Mononuclear cell (primary cell): ENCODE results near the gene ASXL1. TPM values are rescaled to one million over a fixed set of nuclear protein-coding genes. Genes with fewer than 3 reads are reported as not detected.
A peak's percentile ranks its signal among the peaks of the same experiment; 100 is the strongest.
"Not testable (repeated sequence)": the region's sequence is repeated elsewhere in the genome, so short reads cannot be mapped to it uniquely, and the experiment has no call there.

Experiments
- H3K27me3 ChIP-seq: 2 replicates; pipeline ENCODE4 v1.6.0; 2011; ENCODE audit warnings: low read length, control low read depth; ENCODE audit not compliant: insufficient read depth
- H3K4me1 ChIP-seq: 2 replicates; pipeline ENCODE4 v1.5.1; 2011; ENCODE audit warnings: mild to moderate bottlenecking, low read length, control low read depth; ENCODE audit not compliant: insufficient read depth
- H3K4me3 ChIP-seq: 2 replicates; pipeline ENCODE4 v1.5.1; 2011; ENCODE audit warnings: mild to moderate bottlenecking, low read length, moderate library complexity
- H3K9me3 ChIP-seq: 2 replicates; pipeline ENCODE4 v1.5.1; 2011; ENCODE audit warnings: low read depth, mild to moderate bottlenecking, control low read depth, low read length
- total RNA-seq: library from RNA; depleted of rRNA; stranded (reverse); fragments of >200 nt; gene quantifications from one replicate; pipeline ENCODE4 v1.2.3, GENCODE V29; 2012

ASXL1 gene
- total RNA-seq, 1 donor: 117 TPM

- Histone ChIP-seq H3K4me1 (peaks cover 25% of the 10 kb centered on the region), H3K27me3 (no peaks in the 10 kb centered on the region), H3K4me3 (no peak overlapping the region), H3K9me3 (no peaks in the 10 kb centered on the region)
Measured at GRCh38 chr20:32352121-32352720, 5.9 kb upstream of the ASXL1 start.

GRCh38 chr20:32353848-32354496 is 4.2 kb upstream of the ASXL1 start:
- Histone ChIP-seq H3K4me1 (peaks cover 29% of the 10 kb centered on the region), H3K4me3 (no peak overlapping the region), H3K9me3 (no peaks in the 10 kb centered on the region), H3K27me3 (no peaks in the 10 kb centered on the region)

DNA sequence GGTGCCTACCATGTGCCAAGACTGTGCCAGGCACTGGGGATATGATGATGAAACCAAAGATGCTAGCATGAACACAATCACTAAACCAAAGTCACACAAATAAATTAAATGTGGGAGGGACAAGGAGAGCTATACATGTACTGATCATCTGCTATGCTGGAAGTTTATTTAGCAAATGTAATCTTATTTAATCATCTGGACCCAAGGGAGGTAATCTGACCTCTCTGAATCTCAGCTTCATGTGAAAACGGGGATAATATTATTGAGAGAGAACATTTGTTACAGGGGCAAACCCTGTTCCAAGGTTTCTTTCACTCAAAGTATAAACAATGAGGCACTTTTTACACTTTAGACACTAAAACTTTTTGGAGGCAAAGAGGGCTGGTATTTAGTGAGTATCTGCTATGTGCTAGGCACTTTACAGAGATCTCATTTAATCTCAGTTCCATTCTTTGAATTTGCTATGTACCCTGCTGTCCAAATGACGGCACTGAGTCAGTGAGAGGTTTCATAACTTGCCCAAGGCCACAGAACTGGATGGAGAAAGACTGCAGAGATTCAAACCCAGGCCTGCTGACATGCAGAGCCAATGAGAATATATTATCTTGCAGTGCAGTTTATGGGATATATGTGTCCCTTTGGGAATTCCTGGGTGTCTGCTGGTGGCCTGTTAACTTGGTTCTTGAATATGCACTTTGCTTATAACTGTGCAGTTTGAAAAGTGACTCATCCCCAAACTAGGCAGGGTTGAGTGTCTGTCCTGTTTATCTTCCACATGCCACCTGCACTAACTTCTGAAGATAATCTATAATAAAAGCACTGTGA is 3.3 kb upstream of the ASXL1 start:
- Histone ChIP-seq H3K9me3 (no peaks in the 10 kb centered on the region), H3K4me3 (no peak overlapping the region), H3K4me1 (peaks cover 29% of the 10 kb centered on the region), H3K27me3 (no peaks in the 10 kb centered on the region)

GRCh38 chr20:32355417-32355841 is 2.7 kb upstream of the ASXL1 start:
- no peaks in the 10 kb centered on the region for H3K9me3 ChIP-seq
- H3K4me3 ChIP-seq: no peak overlapping the region
- H3K4me1 ChIP-seq: peaks cover 35% of the 10 kb centered on the region
- no peaks in the 10 kb centered on the region for H3K27me3 ChIP-seq

GRCh38 chr20:32355907-32356621 is 2.1 kb upstream of the ASXL1 start:
- H3K27me3 ChIP-seq, H3K4me3 ChIP-seq, H3K9me3 ChIP-seq: not testable (repeated sequence)
- peaks cover 41% of the 10 kb centered on the region for H3K4me1 ChIP-seq

GRCh38 chr20:32356622-32357374 is 1.3 kb upstream of the ASXL1 start:
- Histone ChIP-seq H3K4me3 (no peak overlapping the region), H3K4me1 (peaks cover 45% of the 10 kb centered on the region), H3K27me3 (no peaks in the 10 kb centered on the region), H3K9me3 (no peaks in the 10 kb centered on the region)

- Histone ChIP-seq H3K27me3 (no peaks in the 10 kb centered on the region), H3K9me3 (no peaks in the 10 kb centered on the region), H3K4me1 (peaks cover 51% of the 10 kb centered on the region), H3K4me3 (peak overlapping the region; percentile 81)
Measured at GRCh38 chr20:32357375-32357868, 709 bp upstream of the ASXL1 start.

- Histone ChIP-seq H3K9me3 (no peaks in the 10 kb centered on the region), H3K27me3 (no peaks in the 10 kb centered on the region), H3K4me3 (peak overlapping the region; percentile 81), H3K4me1 (peaks cover 55% of the 10 kb centered on the region)
Measured at GRCh38 chr20:32358632-32358882, 426 bp downstream of the ASXL1 start.

DNA sequence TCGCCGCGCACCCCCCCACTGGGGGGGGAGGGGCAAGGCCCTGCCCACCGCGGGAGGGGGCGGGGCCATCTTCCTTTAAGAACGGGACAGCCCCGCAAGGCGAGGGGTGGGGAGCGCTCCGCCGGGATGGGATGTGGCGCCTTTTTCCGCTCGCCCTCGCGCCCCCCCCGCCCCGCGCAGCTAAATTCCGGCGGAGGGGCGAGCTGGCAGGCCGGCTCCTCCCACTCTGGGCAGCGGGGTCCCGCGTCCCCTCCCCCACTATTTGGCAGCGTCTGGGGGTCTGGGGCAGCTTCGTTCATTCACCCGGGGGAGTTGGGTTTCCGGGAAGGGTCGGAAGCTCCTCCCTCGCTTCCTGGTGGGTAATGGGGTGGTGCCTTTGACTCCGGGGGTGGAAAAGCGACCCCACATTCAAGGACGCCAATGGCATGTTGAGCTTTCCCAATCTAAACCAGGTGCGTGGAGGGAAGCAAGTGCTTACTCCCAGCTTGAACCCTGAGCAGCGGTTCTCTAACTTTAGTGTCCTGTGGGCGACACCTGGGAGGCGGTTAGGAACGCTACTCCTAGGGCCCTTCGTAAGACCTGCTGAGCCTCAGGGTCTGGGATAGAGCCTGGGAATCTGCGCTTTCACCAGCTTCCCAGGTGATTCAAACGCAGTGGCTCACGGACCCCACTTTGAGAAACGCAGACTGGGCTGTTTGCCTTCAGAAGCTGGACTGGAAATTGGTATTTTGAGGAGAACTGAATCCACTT is 927 bp downstream of the ASXL1 start:
- Histone ChIP-seq H3K4me1 (peaks cover 60% of the 10 kb centered on the region), H3K27me3 (no peaks in the 10 kb centered on the region), H3K4me3 (peak overlapping the region; percentile 77), H3K9me3 (no peaks in the 10 kb centered on the region)

DNA sequence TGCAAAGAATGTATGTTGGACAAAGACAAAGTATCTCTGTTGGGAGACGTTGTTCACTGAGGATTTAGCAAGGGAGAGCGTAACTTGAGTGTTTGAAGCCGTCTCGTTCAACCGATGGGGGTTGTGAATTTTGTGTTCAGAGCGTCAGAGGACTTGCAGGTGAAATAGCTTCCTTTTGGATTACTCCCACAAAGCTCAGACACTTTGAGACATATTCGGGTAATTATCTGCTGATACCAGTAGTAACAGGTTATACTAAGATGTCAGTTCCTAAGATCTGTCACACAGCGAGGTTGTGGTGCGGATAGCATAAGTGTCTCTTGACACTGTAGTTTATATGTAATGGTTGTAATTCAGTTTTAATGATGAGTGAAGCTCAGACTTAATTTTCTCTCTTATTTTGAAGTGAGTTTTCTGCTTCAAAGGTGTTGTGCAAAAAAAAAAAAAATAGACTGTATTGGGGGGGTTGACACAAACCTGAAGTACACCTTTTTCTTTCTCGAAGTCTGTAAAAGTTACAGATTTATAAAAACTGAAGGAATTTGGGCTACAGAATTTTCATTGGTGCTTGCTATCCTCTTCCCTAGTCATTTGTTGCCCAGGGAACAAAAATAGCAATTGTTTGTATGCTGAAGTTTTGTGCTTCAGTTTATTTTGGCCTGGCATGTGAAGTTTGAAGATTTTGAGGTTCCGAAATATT is 1.7 kb downstream of the ASXL1 start:
- Histone ChIP-seq H3K9me3 (no peaks in the 10 kb centered on the region), H3K4me3 (peak overlapping the region; percentile 77), H3K4me1 (peaks cover 67% of the 10 kb centered on the region)

GRCh38 chr20:32360333-32360634 is 2.2 kb downstream of the ASXL1 start:
- Histone ChIP-seq H3K9me3 (no peaks in the 10 kb centered on the region), H3K4me3 (no peak overlapping the region), H3K4me1 (peaks cover 67% of the 10 kb centered on the region), H3K27me3 (no peaks in the 10 kb centered on the region)

More for the DNA sequence above, 1.7 kb downstream of the ASXL1 start:
- H3K27me3 ChIP-seq: no peaks in the 10 kb centered on the region

DNA sequence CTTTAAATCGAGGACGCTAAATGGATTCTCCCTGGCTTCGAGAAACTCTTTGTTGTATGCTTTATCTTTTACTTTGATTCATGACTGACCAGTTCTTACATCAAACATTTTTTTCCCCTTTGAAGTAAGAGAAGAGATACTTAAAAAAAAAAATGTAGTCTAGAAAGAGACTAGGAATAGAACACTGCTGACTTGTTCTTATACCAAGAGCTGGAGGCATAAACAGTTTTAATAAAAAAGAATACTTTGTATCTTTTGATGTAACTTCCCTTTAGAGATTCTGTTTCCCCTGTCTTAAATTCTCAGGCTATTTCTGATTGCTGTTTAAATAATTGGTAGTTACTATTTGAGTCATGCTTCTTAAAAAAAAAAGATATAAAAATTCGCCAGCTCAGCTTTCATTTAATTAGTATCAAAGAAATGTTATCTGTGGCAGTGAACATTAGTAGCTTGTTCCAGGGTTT is 4.8 kb downstream of the ASXL1 start:
- Histone ChIP-seq H3K4me1 (peaks cover 51% of the 10 kb centered on the region), H3K27me3 (no peaks in the 10 kb centered on the region), H3K4me3 (no peak overlapping the region)

DNA sequence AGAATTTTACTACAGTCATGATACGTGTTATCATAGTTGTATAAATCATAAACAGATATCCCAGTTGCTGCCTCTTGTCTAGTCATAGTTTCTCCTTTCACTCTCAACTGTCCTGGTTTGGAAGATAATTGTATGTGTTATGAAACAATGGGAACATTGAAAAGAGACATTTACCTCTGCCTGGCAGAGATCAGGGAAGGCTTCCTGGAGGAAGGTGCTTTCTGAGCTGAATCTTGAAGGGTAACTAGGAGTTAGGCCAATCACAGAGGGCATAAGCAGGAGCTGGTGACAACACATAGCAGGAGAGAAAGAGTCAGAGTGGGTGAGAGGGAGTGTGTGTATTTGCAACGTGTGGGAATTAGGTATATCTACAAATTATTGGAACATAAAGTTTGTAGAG is 5.4 kb downstream of the ASXL1 start:
- Histone ChIP-seq H3K4me1 (peaks cover 51% of the 10 kb centered on the region), H3K9me3 (no peaks in the 10 kb centered on the region), H3K27me3 (no peaks in the 10 kb centered on the region), H3K4me3 (no peak overlapping the region)

More for the DNA sequence above, 4.8 kb downstream of the ASXL1 start:
- no peaks in the 10 kb centered on the region for H3K9me3 ChIP-seq
